OCI-M2 (cell line): ENCODE results near the gene TRIM25.

ENCODE experiments used
- DNase-seq: peaks from one replicate; lab custom pipeline; 2025; ENCODE audit not compliant: unreplicated experiment; lab: John Stamatoyannopoulos, UW

Gene TRIM25

DNA sequence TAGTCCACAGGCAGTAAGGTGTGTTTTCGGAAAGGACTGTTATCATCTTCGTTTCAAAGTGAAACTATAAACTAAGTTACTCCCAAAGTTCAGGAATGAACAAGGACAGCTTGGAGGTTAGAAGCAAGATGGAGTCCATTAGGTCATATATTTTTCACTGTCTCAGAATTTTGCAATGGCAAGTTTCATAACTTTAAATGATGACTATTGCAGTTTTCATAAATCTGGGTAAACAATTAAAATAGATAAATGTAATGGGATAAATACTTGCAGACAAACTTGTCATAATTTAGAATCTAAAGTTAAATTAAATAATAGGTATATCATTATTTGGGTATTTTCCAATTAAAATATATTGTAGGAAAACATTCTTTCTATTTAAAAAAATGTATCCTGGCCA, 14.7 kb upstream of the TRIM25 start:
- DNase-seq, result no peak

DNA sequence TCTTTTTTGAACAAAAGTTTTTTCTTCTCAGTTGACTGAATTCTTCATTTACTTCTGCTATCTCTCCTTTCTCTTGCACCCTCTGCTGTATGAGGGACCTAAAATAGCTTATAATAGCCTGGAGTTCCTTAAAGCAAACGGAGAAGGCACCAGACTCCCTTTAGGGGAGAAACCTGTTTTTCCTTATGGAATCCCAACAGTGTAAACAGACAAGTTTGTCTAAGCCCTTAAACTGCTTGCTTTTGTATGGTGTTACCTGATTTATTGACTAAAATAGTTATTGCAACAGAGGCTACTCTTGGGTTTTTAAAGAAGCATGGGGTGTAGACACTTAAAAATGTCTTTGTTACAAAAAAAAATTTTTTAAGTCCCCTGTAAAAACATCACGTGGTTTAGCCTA, 12.9 kb upstream of the TRIM25 start:
- no peak for DNase-seq

DNA sequence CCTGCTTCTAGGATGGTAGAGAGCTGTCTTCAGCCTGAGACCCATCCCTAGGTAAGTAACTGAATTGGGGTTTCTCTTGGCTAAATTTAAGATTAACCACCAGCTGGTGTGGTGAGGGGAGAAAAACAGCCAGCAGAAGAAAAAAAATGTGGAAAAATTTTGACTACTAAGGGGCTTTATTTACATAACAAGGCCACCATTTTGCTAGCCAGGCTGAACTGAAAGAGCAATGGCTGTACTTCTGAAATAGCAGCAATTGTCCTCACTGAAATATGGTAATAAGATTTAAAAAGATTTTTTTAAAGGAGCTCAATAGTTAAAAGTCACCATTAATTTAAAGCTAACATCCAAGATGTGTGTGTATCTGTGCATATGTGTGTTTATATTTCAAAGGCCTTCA, 12.4 kb upstream of the TRIM25 start:
- DNase-seq, result no peak

DNA sequence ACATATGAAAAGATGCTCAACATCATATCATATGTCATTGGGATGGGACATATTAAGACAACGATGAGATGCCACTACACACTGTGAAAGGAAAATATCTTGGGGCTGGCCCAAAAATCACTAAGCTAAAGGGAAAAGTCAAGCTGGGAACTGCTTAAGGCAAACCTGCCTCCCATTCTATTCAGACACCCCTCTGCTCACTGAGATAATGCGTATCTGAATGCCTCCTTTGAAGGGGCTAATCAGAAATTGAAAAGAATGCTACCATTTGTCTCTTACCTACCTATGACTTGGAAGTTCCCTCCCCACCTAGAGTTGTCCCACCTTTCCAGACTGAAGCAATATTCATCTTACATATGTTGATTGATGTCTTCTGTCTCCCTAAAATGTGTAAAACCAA, 11.2 kb upstream of the TRIM25 start:
- DNase-seq, result no peak

DNA sequence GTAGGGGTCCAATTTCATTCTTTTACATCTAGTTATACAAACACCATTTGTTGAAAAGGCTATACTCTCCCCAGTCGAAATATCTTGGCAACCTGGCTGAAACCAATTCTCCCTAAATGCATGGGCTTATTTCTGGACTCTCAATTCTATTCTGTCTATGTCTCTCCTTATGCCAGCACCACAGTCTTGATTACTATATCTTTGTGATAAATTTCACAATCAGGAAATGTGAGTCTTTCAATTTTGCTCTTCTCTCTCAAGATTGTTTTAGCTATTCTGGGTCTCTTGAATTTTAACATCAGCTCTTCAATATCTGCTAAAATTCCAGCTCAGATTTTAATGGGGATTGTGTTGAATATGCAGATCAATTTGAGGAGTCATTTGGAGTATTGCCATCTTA, 5.9 kb upstream of the TRIM25 start:
- no peak for DNase-seq

DNA sequence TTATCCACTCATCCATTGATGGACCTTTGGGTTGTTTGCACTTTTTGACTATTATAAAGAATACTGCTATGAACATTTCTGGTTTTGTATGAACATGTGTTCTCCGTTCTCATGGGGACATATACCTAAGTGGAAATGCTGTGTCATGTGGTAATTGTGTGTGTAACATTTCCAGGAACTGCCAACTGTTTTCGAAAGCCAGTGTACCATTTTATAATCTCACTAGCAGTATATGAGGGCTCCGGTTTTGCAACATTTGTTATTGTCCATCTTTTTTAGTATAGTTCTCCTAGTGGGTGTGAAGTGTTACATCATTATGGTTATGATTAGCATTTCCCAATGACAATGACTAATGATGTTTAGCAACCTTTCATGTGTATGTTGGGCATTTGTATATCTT, 5.1 kb upstream of the TRIM25 start:
- DNase-seq, result no peak

DNA sequence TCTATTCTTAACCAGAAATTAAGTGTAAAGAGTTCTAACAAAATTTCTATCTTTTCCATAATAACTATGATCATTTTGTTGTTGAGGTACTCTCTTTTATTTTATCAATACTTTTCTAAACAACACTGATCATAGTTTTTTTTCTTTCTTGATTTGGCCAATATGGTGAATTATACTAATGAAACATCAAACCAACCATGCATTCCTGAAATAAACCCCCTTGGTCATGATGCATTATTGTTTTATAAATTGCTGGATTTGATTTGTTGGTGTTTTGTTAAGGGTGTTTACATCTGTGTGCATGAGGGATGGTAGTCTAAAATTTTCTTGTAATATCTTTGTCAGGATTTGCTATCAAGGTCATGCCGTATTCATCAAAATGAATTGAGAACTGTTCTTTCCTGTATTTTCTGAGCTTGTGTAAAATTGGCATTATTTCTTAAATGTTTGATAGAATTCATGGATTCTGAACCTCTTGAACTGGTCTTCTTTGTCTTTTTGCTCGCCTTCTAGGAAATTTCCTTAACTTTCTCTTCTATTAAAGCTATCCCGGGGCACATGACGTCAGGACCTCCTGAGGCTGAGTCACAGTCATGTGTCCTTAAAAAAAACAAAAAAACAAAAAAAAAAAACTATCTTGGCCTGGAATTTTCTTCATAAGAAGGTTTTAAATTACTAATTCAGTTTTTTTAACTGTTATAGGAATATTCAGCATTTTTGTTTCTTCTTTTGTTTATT, 3.9 kb upstream of the TRIM25 start:
- no peak for DNase-seq

DNA sequence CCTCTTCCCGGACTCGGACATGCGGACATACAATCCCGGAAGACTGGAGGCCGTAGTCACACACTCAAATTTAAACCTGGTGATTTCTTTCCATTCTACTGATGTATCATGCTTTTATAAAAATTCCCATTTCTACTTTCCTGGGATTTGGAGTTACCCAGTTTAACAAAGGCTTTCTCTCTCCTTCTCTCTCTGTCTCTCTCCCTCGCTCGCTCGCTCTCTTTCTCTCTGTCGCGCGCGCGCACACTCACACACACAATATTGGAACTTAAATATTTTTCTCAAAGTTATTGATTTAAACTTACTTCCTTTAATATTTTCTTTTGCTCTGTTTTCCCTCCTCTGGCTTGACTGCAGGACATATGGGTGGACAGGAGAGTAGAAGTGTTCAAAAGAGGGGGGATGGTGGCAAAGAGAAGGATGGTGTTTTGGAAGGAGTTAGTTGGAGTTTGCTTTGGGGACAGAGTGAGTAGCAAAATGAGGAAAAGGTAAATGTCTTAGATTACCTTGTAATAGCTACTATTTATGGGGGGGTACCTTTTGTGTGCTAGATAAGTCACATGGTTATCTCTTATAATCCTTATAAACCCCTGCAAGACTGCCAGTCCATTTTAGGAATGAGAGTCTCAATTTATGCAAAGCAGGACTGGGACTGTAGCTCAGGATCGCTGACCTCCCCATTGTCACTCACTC, 878 bp upstream of the TRIM25 start:
- no peak for DNase-seq

DNA sequence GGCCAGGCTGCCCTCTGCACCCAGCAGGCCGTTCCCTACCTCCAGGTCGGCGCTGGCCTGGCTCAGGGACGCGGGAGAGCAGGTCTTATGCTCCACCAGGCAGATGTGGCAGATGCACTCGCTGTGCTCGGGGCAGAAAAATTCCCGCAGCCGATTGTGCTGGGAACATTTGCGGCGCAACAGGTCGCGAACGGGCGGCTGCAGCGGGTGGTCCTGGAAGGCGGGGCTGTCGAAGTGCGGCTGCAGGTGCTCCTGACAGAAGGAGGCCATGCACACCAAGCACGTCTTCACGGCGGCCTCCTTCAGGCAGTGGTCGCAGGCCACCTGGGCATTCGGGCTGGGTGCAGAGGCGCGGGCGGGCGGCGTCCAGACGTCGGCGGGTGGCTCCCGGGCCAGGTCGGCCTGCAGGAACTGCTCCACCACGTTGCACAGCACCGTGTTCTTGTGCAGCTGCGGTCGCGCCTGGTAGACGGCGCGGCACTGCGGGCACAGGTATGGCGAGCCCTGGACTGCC, 439 bp downstream of the TRIM25 start:
- DNase-seq, result no peak

DNA sequence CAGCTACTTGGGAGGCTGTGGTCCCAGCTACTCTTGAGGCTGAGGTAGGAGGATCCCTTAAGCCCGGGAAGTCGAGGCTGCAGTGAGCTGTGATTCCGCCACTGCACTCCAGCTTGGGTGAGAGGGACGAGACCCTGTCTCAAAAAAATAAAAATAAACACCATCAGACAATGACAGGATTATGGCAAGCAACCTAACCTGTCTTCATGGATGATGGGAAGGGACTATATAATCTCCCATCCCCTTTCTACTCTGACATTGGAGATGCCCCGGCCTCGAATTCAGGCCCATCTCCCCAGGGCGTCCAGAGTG, 893 bp downstream of the TRIM25 start:
- no peak for DNase-seq

DNA sequence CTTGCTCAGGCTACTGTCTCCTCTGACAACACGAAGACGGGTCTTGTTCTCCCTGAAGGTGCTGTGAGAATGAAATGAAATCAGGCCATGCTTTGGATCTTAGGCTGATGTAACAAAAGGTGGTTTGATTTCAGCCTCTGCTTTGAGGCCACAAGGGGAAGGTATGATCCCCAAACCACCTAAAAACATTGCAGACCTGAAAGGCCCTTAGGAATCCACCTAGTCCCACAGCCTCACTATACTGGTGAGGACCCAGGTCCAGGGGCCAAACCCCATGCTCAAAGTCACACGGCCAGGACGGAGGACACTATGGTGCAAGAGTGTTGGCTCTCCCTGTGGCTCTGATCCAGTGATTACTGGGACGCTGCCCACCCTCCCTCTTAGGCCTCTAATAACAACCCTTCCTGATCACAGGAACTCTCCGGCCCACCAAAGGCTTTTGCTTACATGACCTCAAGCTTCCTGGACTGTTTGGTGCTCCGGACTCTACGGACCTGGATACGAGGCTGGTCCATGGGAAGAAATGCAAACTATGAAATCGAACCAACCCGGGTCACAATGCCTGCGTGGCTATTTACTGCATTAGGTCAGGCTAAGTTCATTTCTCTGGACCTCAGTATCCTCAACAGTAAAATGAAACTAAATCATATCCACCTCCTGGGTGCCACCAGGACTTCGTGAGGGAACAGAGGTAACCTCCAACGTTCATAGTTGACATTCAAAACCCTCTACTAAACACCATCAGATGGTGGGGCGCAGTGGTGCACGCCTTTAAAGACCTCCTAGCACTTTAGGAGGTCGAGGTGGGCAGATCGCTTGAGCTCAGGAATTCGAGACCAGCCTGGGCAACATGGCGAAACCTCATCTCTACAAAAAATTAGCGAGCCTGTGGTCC, 1.5 kb downstream of the TRIM25 start:
- no peak for DNase-seq

DNA sequence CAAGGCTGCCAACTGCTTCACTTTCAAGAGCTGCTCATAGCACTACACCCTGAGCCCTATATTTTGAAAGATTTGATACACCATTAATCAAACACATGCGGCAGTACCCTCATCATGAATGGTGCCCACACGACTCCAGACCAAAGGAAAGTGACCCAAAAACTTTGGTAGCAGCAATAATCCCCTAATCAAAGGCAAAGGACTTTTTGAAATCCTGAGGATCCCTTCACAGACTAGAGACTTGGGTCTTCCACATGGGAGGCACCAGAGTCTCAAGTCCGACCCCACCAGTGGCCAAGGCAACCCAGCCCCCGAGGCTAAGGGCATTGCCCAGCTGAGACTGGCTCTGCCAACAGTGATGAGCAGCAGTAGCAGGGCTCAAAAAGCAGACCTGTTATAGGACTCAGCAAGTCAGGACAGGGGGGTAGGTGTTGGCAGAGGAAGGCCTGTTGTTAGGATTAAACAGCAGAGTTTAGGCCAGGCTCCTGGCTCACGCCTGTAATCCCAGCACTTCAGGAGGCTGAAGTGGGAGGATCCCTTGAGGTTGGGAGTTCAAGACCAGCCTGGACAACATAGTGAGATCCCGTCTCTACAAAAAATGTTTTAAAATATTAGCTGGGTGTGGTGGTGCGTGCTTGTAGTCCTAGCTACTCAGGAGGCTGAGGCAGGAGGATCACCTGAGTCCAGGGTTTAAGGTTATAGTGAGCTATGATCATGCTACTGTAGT, 3.2 kb downstream of the TRIM25 start:
- DNase-seq, result no peak

DNA sequence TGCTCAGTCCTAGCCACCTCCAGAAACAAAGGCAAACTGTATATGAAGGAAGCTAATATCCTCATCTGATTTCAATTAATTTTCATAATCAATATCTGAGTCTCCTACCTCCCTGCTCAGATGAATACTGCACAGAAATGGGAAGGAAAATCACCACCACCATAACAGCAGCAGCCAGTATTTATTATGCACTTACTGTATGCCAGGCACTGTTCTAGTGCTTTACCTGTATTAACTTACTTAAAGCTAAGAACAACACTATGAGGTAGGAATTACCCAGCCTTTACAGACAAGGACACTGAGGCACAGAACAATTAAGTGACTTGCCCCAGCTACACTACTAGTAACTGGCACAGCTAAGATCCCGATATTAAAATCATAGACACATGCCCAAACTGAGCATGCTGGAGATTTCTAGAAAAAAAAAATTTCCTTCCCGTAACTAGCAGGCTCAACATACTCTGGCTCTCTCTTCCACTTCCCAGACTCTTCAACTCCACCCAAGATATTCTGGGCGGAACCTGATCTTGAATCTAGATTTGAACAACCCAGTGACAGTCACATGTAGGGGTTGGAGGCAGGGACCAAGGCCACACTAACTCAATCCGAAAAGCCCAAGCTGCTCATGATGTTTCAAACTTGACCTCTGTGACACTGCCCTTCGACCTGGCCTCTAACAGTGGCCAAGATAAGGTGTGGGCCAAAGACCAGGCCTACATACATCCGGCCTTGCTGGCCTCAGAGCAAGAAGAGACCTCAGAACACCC, 3.9 kb downstream of the TRIM25 start:
- DNase-seq, result no peak

DNA sequence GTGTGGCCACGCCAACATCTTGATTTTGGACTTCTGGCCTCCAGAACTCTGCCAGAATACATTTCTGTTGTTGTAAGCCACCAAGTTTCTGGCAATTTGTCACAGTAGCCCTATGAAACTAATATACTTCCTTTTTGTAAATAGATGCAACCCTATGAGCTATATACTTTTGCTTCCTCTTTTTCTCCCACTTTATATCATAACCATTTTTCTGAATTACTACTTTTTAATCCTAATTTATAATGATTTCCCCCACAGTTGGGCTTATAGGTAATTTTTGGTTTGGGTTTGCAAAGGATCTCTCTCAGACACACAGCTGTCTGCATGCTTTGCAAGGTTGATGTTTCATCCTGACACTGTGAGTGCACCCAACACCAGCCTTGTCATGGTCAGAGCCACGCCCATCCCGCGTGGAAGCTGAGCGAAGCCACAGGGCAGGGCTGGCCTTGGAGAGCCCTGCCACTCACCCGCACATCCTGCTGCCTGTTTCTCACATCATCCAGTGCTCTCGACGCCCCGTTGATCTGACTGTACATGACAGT, 5.8 kb downstream of the TRIM25 start:
- no peak for DNase-seq

DNA sequence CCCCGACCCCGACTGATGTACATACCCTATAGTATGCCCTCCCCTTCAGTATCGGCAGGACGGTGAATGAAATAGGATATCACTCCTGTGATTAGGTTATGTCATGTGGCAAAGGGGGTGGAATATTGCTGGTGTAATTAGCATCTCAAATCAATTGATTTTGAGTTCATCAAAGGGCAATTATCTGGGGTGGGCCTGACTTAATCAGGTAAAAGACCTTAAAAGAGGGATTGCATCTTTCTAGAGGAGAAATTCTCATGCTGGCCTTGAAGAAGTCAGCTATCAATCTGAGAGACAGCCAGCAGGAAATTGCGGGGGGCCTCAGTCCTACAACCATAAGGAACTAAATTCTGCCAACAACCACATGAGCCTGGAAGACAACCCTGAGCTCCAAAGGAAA, 10.3 kb downstream of the TRIM25 start:
- DNase-seq, result no peak

DNA sequence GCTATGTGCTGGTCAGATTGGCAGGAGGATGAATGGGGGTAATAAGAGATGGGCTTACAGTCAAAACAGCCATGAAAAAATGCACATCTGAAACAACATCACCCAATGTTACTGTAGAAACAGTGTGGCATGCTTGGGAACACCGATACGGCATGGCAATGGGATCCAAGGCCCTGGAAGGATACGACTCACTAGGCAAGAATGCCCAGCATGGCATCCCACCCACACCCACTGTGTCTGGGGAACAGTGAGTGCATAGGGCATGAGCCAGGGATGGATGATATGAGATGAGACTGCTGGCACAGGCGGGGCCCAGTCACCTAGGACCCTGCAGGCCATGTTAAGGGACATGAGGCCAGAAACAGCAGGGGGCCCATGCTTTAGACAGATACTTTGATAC, 11.5 kb downstream of the TRIM25 start:
- DNase-seq, result no peak

DNA sequence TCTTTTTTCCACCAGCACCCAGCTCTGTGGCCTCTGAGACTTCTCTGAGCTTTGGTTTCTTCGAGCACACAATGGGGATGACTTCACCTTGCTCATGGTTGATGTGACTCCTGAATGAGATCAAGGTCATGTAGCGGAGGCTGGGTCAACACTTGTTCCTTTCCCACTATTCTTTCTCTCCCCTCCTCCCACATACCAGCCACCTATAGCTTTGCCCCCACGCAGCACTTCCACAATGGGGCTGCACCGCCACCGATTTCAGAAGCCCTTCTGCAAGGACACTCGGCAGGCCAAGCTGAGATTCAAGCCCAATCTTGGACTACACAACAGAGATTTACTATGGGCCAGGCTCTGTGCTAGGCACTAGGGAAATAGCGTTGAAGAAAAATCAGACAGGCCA, 14.4 kb downstream of the TRIM25 start:
- no peak for DNase-seq

DNA sequence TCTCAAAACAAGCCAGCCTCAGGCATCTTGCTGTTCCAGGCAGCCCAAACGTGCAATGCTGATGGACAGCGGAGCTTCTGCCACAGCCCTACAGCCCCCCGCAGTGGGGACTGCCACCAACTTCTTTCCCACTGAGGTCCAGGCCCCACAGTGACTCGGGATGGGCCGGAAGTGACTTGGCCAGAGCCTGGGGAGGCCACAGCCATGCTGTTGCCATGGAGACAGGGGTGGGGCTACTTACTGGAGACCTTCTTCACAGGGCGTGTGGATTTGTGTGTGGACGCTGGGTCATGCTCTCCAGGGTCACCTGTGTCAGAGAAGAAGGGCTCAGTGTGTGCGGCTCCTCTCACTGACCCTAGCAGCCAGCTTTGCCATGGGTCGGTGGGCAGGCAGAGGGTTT, 15.0 kb downstream of the TRIM25 start:
- no peak for DNase-seq

DNA sequence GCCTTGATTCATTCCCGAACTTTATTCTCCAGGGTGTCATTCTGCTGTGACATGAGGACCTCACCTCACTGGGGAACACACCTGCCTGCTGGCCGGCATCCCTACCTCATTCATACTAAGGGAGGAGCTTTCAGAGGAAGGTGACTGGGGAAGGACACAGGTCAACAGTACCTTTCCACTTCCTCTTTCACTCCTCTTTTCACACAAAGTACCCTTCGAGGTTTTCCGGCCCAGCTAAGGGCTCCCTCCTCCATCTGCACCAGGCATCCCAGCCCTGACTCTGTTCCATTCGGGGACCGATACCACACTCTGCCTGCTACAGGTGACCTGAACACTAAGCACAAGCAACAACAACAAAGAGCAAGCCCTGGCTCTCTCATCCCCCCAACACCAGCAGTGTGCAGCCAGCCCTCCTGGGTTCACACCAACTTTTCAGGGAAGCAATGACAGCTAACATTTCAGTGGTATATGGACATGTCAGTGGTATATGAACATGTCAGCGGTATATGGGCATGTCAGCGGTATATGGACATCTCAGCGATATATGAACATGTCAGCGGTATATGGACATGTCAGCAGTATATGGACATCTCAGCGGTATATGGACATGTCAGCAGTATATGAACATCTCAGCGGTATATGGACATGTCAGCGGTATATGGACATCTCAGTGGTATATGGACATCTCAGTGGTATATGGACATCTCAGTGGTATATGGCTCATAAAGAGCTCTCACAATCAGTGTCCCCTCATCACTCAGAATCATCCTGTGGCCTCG, 16.0 kb downstream of the TRIM25 start:
- DNase-seq, result no peak
